K562 (cell line): ENCODE measurements around the gene TIMM44. TPM values are rescaled to one million over a fixed set of nuclear protein-coding genes. Genes with fewer than 3 reads are reported as not detected.

ENCODE experiments used
- ATAC-seq: fragments of 200-7000 bp; cut with Tn5 transposase; 3 replicates; pipeline ENCODE4 v1.9.1; 2020; ENCODE audit warnings: moderate library complexity
- BruUV-seq: library from RNA; stranded (reverse); fragments of 400-500 nt; replicated peaks from 2 replicates; lab custom pipeline; 2021; lab: Mats Ljungman, UMichigan
- CTCF ChIA-PET: fragments of 300-600 bp; formaldehyde crosslinking; extraction: SDS; loops from one replicate; lab custom pipeline; 2021; ENCODE audit warnings: low intra/inter-chr PET ratio; lab: Yijun Ruan, JAX
- POLR2A ChIA-PET: fragments of 300-600, 350-650 bp; sonication (Branson Sonifier 250); formaldehyde crosslinking; extraction: SDS; loops from one replicate; lab custom pipeline; 2021; ENCODE audit warnings: antibody characterized with exemption, inconsistent platforms; lab: Yijun Ruan, JAX
- DNase-seq, 4 experiments: peaks; one replicate each; pipeline versions ENCODE4 v3.0.0 to v3.0.0-alpha.2; 2011 to 2018; ENCODE audit warnings: low spot score in 3 of 4, mixed read lengths in 3 of 4; ENCODE audit errors: extremely low read depth in 1 of 4
- FAIRE-seq: peaks from 2 replicates; lab custom pipeline; 2011; peaks lifted over from hg19 to GRCh38; lab: Jason Lieb, UNC
- H2AFZ ChIP-seq: 2 replicates; pipeline ENCODE4 v1.6.0; 2011; ENCODE audit warnings: low read depth, low read length, control low read depth, inconsistent platforms
- H3K27ac ChIP-seq: fragments of 200-600 bp; 3 replicates; pipeline ENCODE4 v1.8.0; 2011; ENCODE audit warnings: low read depth, mild to moderate bottlenecking, control low read depth, inconsistent platforms, low read length, moderate library complexity, mixed read lengths; ENCODE audit errors: extremely low read depth
- H3K27me3 ChIP-seq, 2 experiments: fragments of 300-600 bp in 1 of 2; 2 replicates in 1 of 2; 3 replicates in 1 of 2; pipeline versions ENCODE4 v1.6.0 to v1.8.0; 2011; ENCODE audit warnings: inconsistent platforms in 2 of 2, low read length in 2 of 2, mild to moderate bottlenecking in 1 of 2, mixed read lengths in 1 of 2, moderate library complexity in 1 of 2; ENCODE audit not compliant: control insufficient read depth in 2 of 2, insufficient read depth in 2 of 2
- H3K36me3 ChIP-seq: fragments of 300-600 bp; 3 replicates; pipeline ENCODE4 v1.8.0; 2011; ENCODE audit warnings: mild to moderate bottlenecking, low read length, inconsistent platforms; ENCODE audit not compliant: control insufficient read depth, insufficient read depth
- H3K4me1 ChIP-seq, 2 experiments: fragments of 200-600 bp in 1 of 2; replicated peaks in 1 of 2; 2 replicates in 1 of 2; 3 replicates in 1 of 2; pipeline versions ENCODE4 v1.5.1 to v1.8.0; 2011; ENCODE audit warnings: inconsistent platforms in 2 of 2, low read length in 2 of 2, mild to moderate bottlenecking in 1 of 2, mixed read lengths in 1 of 2, moderate library complexity in 1 of 2; ENCODE audit not compliant: control insufficient read depth in 2 of 2, insufficient read depth in 2 of 2
- H3K4me2 ChIP-seq: 2 replicates; pipeline ENCODE4 v1.6.1; 2011; ENCODE audit warnings: low read length, control low read depth, inconsistent platforms, mixed read lengths; ENCODE audit not compliant: insufficient read depth
- H3K4me3 ChIP-seq: fragments of 200-600 bp; sonication (generic), shearing (Covaris generic); 2 replicates; pipeline ENCODE4 v1.5.1; 2016; ENCODE audit warnings: control low read depth, inconsistent platforms
- H3K79me2 ChIP-seq: fragments of 200-600 bp; 3 replicates; pipeline ENCODE4 v1.8.0; 2011; ENCODE audit warnings: low read length, inconsistent platforms; ENCODE audit not compliant: control insufficient read depth, insufficient read depth
- H3K9ac ChIP-seq, 2 experiments: 2 replicates each; pipeline versions ENCODE4 v1.6.0 to v1.6.1; 2011; ENCODE audit warnings: low read depth in 2 of 2, low read length in 2 of 2, control low read depth in 1 of 2, inconsistent platforms in 1 of 2, mild to moderate bottlenecking in 1 of 2, mixed read lengths in 1 of 2; ENCODE audit not compliant: insufficient read depth in 1 of 2
- H3K9me1 ChIP-seq: one replicate; pipeline ENCODE4 v1.6.0; 2011; ENCODE audit warnings: inconsistent platforms, mild to moderate bottlenecking, low read length, moderate library complexity; ENCODE audit not compliant: control insufficient read depth, insufficient read depth
- H3K9me3 ChIP-seq: replicated peaks from 2 replicates; pipeline ENCODE4 v1.5.1; 2011; ENCODE audit warnings: low read depth, low read length, inconsistent platforms; ENCODE audit not compliant: control insufficient read depth, insufficient read depth
- H4K20me1 ChIP-seq: replicated peaks from 2 replicates; pipeline ENCODE4 v1.6.1; 2011; ENCODE audit warnings: low read length, inconsistent platforms, mixed read lengths; ENCODE audit not compliant: control insufficient read depth, insufficient read depth
- DMBX1 ChIP-seq: fragments of 250-450 bp; sonication (Bioruptor Pico); IDR thresholded peaks from 2 replicates; pipeline ENCODE4 v1.8.0; 2022; ENCODE audit warnings: inconsistent platforms, mild to moderate bottlenecking, moderate library complexity, borderline replicate concordance
- RBM22 ChIP-seq: fragments of 200-400 bp; formaldehyde crosslinking; IDR thresholded peaks from 2 replicates; pipeline ENCODE4 v1.6.1; 2018; ENCODE audit warnings: low read length, low read depth; ENCODE audit not compliant: poor library complexity, severe bottlenecking
- SPI1 ChIP-seq: IDR thresholded peaks from 2 replicates; pipeline ENCODE4 v1.6.1; 2011; ENCODE audit warnings: low read depth, low read length, control low read depth, borderline replicate concordance
- ZC3H11A ChIP-seq: IDR thresholded peaks from 2 replicates; pipeline ENCODE4 v1.6.1; 2012; ENCODE audit warnings: low read depth, low read length, improper control_type of control experiment
- ZNF780A ChIP-seq: fragments of 250-450 bp; sonication (Bioruptor Pico); IDR thresholded peaks from 2 replicates; pipeline ENCODE4 v1.5.0; 2021; ENCODE audit warnings: mild to moderate bottlenecking
- WGBS: fragments of 100-300 bp; shearing (Covaris generic); methylation state at CpG from one replicate; pipeline ENCODE4 v1.1.6; 2016; ENCODE audit warnings: low coverage, mixed read lengths; ENCODE audit not compliant: insufficient coverage; ENCODE audit errors: missing lambda C conversion rate; 5-methylcytosine and 5-hydroxymethylcytosine counted together
- in situ Hi-C: fragments of 300-500 bp; cut with MboI; formaldehyde crosslinking; loops from 4 replicates; pipeline ENCODE4 v1.15.0; 2018; ENCODE audit warnings: inconsistent platforms, mixed read lengths
- intact Hi-C: fragments of 100-400 bp; cut with micrococcal nuclease; formaldehyde crosslinking; loops from 2 replicates; pipeline ENCODE4 v1.14.2; 2022
- polyA plus RNA-seq, 8 experiments: library from polyadenylated mRNA; depleted of rRNA in 4 of 8; stranded (reverse) in 5 of 8; unstranded in 3 of 8; fragments of >200 nt; fragmentation: Nextera tagmentation in 2 of 8; fragmentation: Illumina TruSeq in 1 of 8; extraction: Ambion mirVana in 2 of 8; extraction: Trizol in 1 of 8; gene quantifications; 2 replicates each; pipeline versions ENCODE4 v1.2.1 to v1.2.3, GENCODE V29; 2011 to 2014; ENCODE audit warnings: inconsistent platforms in 1 of 8, missing spikeins in 1 of 8
- total RNA-seq, 7 experiments: library from RNA; depleted of rRNA in 6 of 7; stranded (reverse); fragments of >200 nt in 6 of 7; fragmentation: Illumina TruSeq in 2 of 7; extraction: Trizol in 2 of 7; gene quantifications; 2 replicates each; pipeline versions ENCODE4 v1.2.1 to v1.2.3, GENCODE V29; 2011 to 2021; ENCODE audit warnings: low replicate concordance in 1 of 7

TIMM44 gene
- total and polyA plus RNA-seq, 9 of the 15 experiments (the other 6 are each of a cell fraction or from before 2014, with no cell fraction given): 10.3 to 231 (median 89.3) TPM

- POLR2A ChIA-PET: interaction anchor here (0.6 to 0.8 kb wide), 2 partner anchors 16 to 38 kb away, joined by 3 to 5 read pairs; partner anchors contain the start of gene TIMM44
- Histone ChIP-seq H3K9ac (peak overlapping the region in 1 of 2 experiments; percentile 83; a peak in 2 of 4 replicates), H3K27me3 (no peaks in the 10 kb centered on the region), H3K4me3 (no peak overlapping the region), H3K4me1 (peaks cover 12 to 46% of the 10 kb centered on the region in 2 experiments; a peak in 4 of 5 replicates), H3K79me2 (peaks cover 60% of the 10 kb centered on the region), H3K9me3 (no peaks in the 10 kb centered on the region; the same call in 1 of the 2 replicates), H3K9me1 (peaks cover 7% of the 10 kb centered on the region), H2AFZ (no peak overlapping the region), H3K27ac (peak overlapping the region; percentile 34; the same call in 2 of the 3 replicates), H4K20me1 (peaks cover 30% of the 10 kb centered on the region; the same call in 1 of the 2 replicates), H3K4me2 (no peak overlapping the region), H3K36me3 (peaks cover 95% of the 10 kb centered on the region)
- FAIRE-seq (no peak), DNase-seq (no peak), ATAC-seq (no peak)
- BruUV-seq: no TSS peak
- intact Hi-C loops: no loop called here
- CTCF ChIA-PET: interaction anchor here (0.5 kb wide), 1 partner anchor 282 kb away, joined by 3 read pairs; no protein-coding TSS in a partner anchor
- in situ Hi-C loops: no loop called here
- TF ChIP-seq DMBX1 (CRISPR knock-in tag) (no peak), ZNF780A (CRISPR knock-in tag) (no peak), SPI1 (peak; percentile 73)
- 86% methylated on average over 10 of the region's 10 CpGs for WGBS
Observed at GRCh38 chr19:7982103-7982502, 38.6 kb upstream of the TIMM44 start.

- H3K9me1 ChIP-seq: peaks cover 7% of the 10 kb centered on the region
- ChIA-PET CTCF (no interaction called here), POLR2A (interaction anchor here (0.9 to 1.2 kb wide), 2 partner anchors 9 to 24 kb away, joined by 5 to 6 read pairs; partner anchors contain the start of gene ELAVL1)
- in situ Hi-C loops (no loop called here), intact Hi-C loops (no loop called here)
- no peak overlapping the region for H2AFZ ChIP-seq
- H3K4me2 ChIP-seq: no peak overlapping the region
- BruUV-seq: no TSS peak
- ATAC-seq: peak; percentile 19; the same call in 1 of the 3 replicates
- no peak overlapping the region for H3K4me3 ChIP-seq
- peak overlapping the region; percentile 34; the same call in 2 of the 3 replicates for H3K27ac ChIP-seq
- peak overlapping the region in 1 of 2 experiments; percentile 83; a peak in 2 of 4 replicates for H3K9ac ChIP-seq
- H3K79me2 ChIP-seq: peaks cover 61% of the 10 kb centered on the region
- no peak for DNase-seq
- FAIRE-seq: no peak
- no peaks in the 10 kb centered on the region; the same call in 1 of the 2 replicates for H3K9me3 ChIP-seq
- no peaks in the 10 kb centered on the region for H3K27me3 ChIP-seq
- WGBS: 93% methylated on average over 5 of the region's 7 CpGs
- peak; percentile 34 for TF ChIP-seq RBM22
- TF ChIP-seq ZC3H11A: no peak
- H3K36me3 ChIP-seq: peaks cover 96% of the 10 kb centered on the region
- peaks cover 30% of the 10 kb centered on the region; the same call in 1 of the 2 replicates for H4K20me1 ChIP-seq
- H3K4me1 ChIP-seq: peaks cover 12 to 49% of the 10 kb centered on the region in 2 experiments; a peak in 4 of 5 replicates
Observed at GRCh38 chr19:7981661-7982060, 38.2 kb upstream of the TIMM44 start.
